Loucy (cell line): ENCODE data around the gene CHMP4B.

Experiments
- H2AFZ ChIP-seq: fragments of 200-600 bp; sonication (generic); 2 replicates; pipeline ENCODE4 v1.6.0; 2016; ENCODE audit warnings: antibody characterized with exemption, mild to moderate bottlenecking, low read length, moderate library complexity
- H3F3A ChIP-seq: fragments of 200-600 bp; 2 replicates; pipeline ENCODE4 v1.6.0; 2016; ENCODE audit warnings: antibody characterized with exemption, low read depth, mild to moderate bottlenecking
- H3K27me3 ChIP-seq: fragments of 200-600 bp; sonication (generic); 2 replicates; pipeline ENCODE4 v1.6.1; 2014; ENCODE audit warnings: low read length, mild to moderate bottlenecking; ENCODE audit not compliant: insufficient read depth, poor library complexity, severe bottlenecking
- H3K36me3 ChIP-seq: fragments of 200-600 bp; sonication (generic); 2 replicates; pipeline ENCODE4 v1.6.1; 2016; ENCODE audit warnings: low read length; ENCODE audit not compliant: insufficient read depth
- H3K4me1 ChIP-seq: fragments of 200-600 bp; sonication (generic); 2 replicates; pipeline ENCODE4 v1.5.1; 2014; ENCODE audit warnings: low read length, mild to moderate bottlenecking; ENCODE audit not compliant: insufficient read depth, poor library complexity, severe bottlenecking
- H3K4me2 ChIP-seq: fragments of 200-600 bp; sonication (generic); 2 replicates; pipeline ENCODE4 v1.6.0; 2014; ENCODE audit warnings: antibody characterized with exemption, low read length, low read depth, mild to moderate bottlenecking; ENCODE audit not compliant: poor library complexity, severe bottlenecking
- H3K4me3 ChIP-seq: fragments of 200-600 bp; sonication (generic); 2 replicates; pipeline ENCODE4 v1.5.1; 2014; ENCODE audit warnings: low read length, mild to moderate bottlenecking, mixed read lengths; ENCODE audit not compliant: poor library complexity, severe bottlenecking
- H3K79me2 ChIP-seq: fragments of 200-600 bp; sonication (generic); 2 replicates; pipeline ENCODE4 v1.6.1; 2014; ENCODE audit warnings: low read length; ENCODE audit not compliant: insufficient read depth
- H3K9ac ChIP-seq: fragments of 200-600 bp; sonication (generic); 2 replicates; pipeline ENCODE4 v1.6.0; 2014; ENCODE audit warnings: mild to moderate bottlenecking, low read depth, low read length, moderate library complexity; ENCODE audit not compliant: poor library complexity, severe bottlenecking
- H3K9me2 ChIP-seq: fragments of 200-600 bp; sonication (generic); replicated peaks from 2 replicates; pipeline ENCODE4 v1.6.1; 2016; ENCODE audit warnings: low read depth, low read length, mixed read lengths
- H3K9me3 ChIP-seq: fragments of 200-600 bp; sonication (generic); 2 replicates; pipeline ENCODE4 v1.6.1; 2014; ENCODE audit warnings: mild to moderate bottlenecking, antibody characterized with exemption, low read length, low read depth; ENCODE audit not compliant: insufficient read depth
- H4K20me1 ChIP-seq: fragments of 200-600 bp; sonication (generic); 2 replicates; pipeline ENCODE4 v1.6.0; 2014; ENCODE audit warnings: antibody characterized with exemption, low read length, mild to moderate bottlenecking; ENCODE audit not compliant: insufficient read depth, poor library complexity, severe bottlenecking
- EZH2phosphoT487 ChIP-seq: fragments of 200-600 bp; IDR thresholded peaks from 2 replicates; pipeline ENCODE4 v1.6.1; 2018; ENCODE audit warnings: antibody characterized with exemption, mild to moderate bottlenecking, moderate library complexity, borderline replicate concordance
- TF ChIP-seq, protein P1 (sequence below): fragments of 200-600 bp; sonication (generic); conservative IDR thresholded peaks from 2 replicates; pipeline ENCODE4 v1.5.1; 2014; ENCODE audit warnings: mild to moderate bottlenecking, antibody characterized with exemption, low read length

CHMP4B gene

DNA sequence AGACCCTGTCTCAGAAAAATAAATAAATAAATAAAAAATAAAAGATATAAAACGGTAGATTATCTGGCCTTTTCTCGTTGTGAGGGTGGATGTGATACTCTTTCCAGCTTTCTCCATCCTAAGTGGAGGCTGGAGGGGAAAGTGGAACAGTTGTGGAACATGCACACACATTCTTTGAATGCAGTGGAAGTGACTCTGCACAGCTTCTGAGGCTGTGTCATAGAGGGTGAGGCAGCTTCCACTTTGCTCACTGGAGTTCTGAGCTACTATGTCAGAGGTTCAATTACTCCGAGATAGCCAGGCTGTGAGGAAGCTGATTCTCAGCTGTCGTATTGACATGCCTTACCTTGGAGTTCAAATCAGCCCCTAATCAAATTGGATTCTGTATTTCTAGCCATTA, 82.2 kb downstream of the CHMP4B start:
- Histone ChIP-seq H3F3A (no peaks in the 10 kb centered on the region), H3K79me2 (no peaks in the 10 kb centered on the region), H3K9me3 (peaks cover 3% of the 10 kb centered on the region; the same call in 1 of the 2 replicates), H4K20me1 (no peaks in the 10 kb centered on the region), H3K4me2 (no peak overlapping the region), H3K36me3 (no peaks in the 10 kb centered on the region), H3K9ac (no peak overlapping the region), H3K4me3 (no peak overlapping the region), H3K27me3 (no peaks in the 10 kb centered on the region), H3K9me2 (no peaks in the 10 kb centered on the region), H3K4me1 (no peaks in the 10 kb centered on the region), H2AFZ (no peak overlapping the region)
- no peak for TF ChIP-seq EZH2phosphoT487
- TF ChIP-seq, protein P1, sequence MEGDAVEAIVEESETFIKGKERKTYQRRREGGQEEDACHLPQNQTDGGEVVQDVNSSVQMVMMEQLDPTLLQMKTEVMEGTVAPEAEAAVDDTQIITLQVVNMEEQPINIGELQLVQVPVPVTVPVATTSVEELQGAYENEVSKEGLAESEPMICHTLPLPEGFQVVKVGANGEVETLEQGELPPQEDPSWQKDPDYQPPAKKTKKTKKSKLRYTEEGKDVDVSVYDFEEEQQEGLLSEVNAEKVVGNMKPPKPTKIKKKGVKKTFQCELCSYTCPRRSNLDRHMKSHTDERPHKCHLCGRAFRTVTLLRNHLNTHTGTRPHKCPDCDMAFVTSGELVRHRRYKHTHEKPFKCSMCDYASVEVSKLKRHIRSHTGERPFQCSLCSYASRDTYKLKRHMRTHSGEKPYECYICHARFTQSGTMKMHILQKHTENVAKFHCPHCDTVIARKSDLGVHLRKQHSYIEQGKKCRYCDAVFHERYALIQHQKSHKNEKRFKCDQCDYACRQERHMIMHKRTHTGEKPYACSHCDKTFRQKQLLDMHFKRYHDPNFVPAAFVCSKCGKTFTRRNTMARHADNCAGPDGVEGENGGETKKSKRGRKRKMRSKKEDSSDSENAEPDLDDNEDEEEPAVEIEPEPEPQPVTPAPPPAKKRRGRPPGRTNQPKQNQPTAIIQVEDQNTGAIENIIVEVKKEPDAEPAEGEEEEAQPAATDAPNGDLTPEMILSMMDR, result no peak

DNA sequence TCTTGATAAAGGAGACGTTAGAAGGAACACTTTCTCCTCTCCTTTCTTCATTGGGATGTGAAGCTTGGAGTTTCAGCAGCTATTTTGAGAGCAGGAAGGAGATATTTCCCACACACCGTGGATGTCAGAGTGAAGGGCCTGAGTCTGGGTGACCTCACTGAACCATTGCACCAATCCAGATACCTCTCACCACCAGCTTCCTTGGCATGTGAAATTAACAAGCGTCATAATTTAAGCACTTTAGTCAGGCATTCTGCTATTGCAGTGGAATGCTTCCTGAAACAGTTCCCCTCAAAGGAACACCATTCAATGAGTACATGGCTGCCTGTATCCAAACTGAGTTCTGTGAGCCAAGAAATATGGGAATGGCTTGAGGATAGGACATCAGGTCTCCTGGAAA, 83.7 kb downstream of the CHMP4B start:
- Histone ChIP-seq H3K27me3 (no peaks in the 10 kb centered on the region), H4K20me1 (no peaks in the 10 kb centered on the region), H3K79me2 (no peaks in the 10 kb centered on the region), H3K9me2 (no peaks in the 10 kb centered on the region), H3K9ac (no peak overlapping the region), H3K4me2 (no peak overlapping the region), H3K9me3 (peaks cover 3% of the 10 kb centered on the region; the same call in 1 of the 2 replicates), H3K4me1 (no peaks in the 10 kb centered on the region), H3K4me3 (no peak overlapping the region), H3F3A (no peaks in the 10 kb centered on the region), H3K36me3 (no peaks in the 10 kb centered on the region), H2AFZ (no peak overlapping the region)
- TF ChIP-seq, protein P1, result no peak
- no peak for TF ChIP-seq EZH2phosphoT487

DNA sequence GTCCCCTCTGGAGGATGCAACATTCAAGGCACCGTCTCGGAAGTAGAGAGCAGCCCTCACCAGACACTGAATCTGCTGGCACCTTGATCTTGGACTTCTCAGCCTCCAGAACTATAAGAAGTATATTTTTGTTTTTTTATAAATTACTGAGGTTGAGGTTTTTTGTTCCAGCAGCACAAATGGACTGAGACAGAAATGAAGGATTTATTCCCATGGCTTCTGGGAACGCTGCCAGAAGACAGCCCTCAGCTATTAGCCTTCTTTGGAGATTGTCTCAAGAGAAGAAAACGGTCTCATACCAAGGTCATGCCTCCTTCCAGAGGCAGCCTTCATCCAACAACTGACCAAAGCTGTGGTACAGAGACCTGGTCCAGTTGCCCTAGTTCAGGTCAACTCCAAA, 85.4 kb downstream of the CHMP4B start:
- no peak for TF ChIP-seq EZH2phosphoT487
- TF ChIP-seq, protein P1, result no peak
- no peaks in the 10 kb centered on the region for H3K9me2 ChIP-seq
- no peaks in the 10 kb centered on the region for H4K20me1 ChIP-seq
- no peak overlapping the region for H3K4me3 ChIP-seq
- H3K36me3 ChIP-seq, result no peaks in the 10 kb centered on the region
- H3K4me1 ChIP-seq, result no peaks in the 10 kb centered on the region
- H3F3A ChIP-seq, result no peaks in the 10 kb centered on the region
- no peak overlapping the region for H2AFZ ChIP-seq
- no peaks in the 10 kb centered on the region for H3K79me2 ChIP-seq
- no peak overlapping the region for H3K9ac ChIP-seq
- 0 out of 2 replicates have a peak, but pooled peaks cover 3% of the 10 kb centered on the region for H3K9me3 ChIP-seq
- H3K27me3 ChIP-seq, result no peaks in the 10 kb centered on the region
- H3K4me2 ChIP-seq, result no peak overlapping the region
